ENCODE results near the gene SPESP1.

The SPESP1 gene

GRCh38 chr15:68993276-68993675 lies 63.0 kb downstream of the SPESP1 start:
- no peak for DNase-seq

- no peak for DNase-seq
These were observed 63.8 kb downstream of the SPESP1 start for GRCh38 chr15:68994149-68994548.

GRCh38 chr15:68994981-68995761 lies 64.8 kb downstream of the SPESP1 start:
- no peak for DNase-seq
